ENCODE data around the gene TP53AIP1.

DNA sequence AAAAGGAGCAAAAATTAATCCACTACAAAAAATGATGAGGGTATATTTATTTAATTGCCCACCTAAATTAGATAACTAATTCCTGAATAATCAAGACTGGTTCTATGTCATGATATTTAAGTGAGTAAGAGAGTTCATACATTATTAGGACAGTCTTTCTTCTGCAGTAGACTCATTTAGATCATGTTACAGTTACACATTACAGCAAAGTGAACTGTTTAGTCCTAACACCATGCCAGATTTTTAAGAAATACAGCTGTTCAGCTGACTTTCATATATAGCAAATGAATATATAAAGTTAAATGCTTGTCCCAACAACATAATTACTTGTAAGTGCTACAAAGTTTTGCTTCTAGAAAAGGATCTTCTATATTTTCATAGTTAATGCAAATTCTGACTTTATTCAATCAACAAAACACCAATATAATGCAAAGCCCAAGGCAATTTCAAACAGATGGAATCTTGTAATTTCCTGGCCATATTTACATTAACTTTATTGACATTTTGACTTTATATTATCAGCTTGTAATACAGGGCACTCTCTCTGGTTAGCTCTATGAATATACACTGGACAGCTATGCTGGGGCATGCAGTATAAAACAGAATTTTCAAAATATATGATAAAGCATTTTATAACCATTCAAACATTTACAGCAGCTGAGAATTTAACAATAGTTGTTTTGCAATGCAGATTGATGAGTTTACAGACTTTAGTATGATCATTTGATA, 45.7 kb upstream of the TP53AIP1 start:
- TF ChIP-seq POLR2A (IDR thresholded peaks at IDR 0.05) (no peak), POLR2AphosphoS5 (IDR thresholded peaks at IDR 0.05) (no peak)

Data from prostate gland (tissue), 1 donor.